ENCODE data around the gene CDK11A.

DNA sequence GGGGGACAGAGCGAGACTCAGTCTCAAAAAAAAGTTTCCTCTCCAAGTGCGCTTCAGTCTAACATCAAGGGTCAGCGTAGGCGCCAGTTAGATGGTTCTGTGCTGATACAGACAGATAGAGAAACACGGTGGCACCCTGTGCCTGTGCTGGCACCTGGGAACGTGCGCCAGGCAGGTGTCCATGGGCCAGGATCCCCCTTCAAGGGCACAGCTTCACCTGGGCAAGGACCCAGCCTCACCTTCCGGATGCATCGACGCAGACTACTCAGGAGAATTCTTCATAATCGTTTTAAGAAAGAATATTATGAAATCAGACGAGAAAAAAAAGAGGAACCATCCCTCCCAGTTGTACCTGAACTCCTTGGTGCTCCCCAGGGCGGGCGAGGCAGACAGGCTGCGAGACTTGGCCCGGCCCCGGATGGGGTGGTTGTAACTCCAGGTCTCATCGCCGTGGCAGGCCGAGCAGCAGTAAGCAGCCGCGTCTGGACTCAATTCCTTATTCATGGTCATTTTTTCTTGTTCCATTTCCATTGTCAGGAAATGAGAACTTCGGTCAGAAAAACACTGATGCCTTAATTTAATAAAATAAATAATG, 40.8 kb upstream of the CDK11A start:
- TF ChIP-seq, protein P1, sequence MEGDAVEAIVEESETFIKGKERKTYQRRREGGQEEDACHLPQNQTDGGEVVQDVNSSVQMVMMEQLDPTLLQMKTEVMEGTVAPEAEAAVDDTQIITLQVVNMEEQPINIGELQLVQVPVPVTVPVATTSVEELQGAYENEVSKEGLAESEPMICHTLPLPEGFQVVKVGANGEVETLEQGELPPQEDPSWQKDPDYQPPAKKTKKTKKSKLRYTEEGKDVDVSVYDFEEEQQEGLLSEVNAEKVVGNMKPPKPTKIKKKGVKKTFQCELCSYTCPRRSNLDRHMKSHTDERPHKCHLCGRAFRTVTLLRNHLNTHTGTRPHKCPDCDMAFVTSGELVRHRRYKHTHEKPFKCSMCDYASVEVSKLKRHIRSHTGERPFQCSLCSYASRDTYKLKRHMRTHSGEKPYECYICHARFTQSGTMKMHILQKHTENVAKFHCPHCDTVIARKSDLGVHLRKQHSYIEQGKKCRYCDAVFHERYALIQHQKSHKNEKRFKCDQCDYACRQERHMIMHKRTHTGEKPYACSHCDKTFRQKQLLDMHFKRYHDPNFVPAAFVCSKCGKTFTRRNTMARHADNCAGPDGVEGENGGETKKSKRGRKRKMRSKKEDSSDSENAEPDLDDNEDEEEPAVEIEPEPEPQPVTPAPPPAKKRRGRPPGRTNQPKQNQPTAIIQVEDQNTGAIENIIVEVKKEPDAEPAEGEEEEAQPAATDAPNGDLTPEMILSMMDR (optimal IDR thresholded peaks at IDR 0.05 in 1 of 3, IDR thresholded peaks at IDR 0.05 in 1 of 3, conservative IDR thresholded peaks at IDR 0.05 in 1 of 3; ENCODE audit: extremely low read depth in 1 of 3, insufficient read depth in 2 of 3, low read length in 3 of 3) = no peak
- no peak for TF ChIP-seq EZH2 (IDR thresholded peaks at IDR 0.05; ENCODE audit: low read length)
